Measurements from ENCODE around the gene COL6A2.

COL6A2 gene

GRCh38 chr21:46113497-46114176, 15.7 kb downstream of the COL6A2 start:
- TF ChIP-seq ZBTB7A (IDR thresholded peaks at IDR 0.05; ENCODE audit: low read depth) (no peak), TAF1 (IDR thresholded peaks at IDR 0.05; ENCODE audit: low read depth) (no peak), FOXM1 (IDR thresholded peaks at IDR 0.05; ENCODE audit: borderline replicate concordance, low read depth) (no peak), EP300 (IDR thresholded peaks at IDR 0.05; ENCODE audit: borderline replicate concordance) (no peak), YY1 (IDR thresholded peaks at IDR 0.05; ENCODE audit: low read depth) (no peak), CEBPB (IDR thresholded peaks at IDR 0.05) (no peak), MAX (IDR thresholded peaks at IDR 0.05) (no peak)

- TF ChIP-seq NFIC (IDR thresholded peaks at IDR 0.05) = no peak
- TF ChIP-seq TEAD4 (IDR thresholded peaks at IDR 0.05) = no peak
- TF ChIP-seq RAD21 (IDR thresholded peaks at IDR 0.05; ENCODE audit: low read depth) = no peak
- no peak for TF ChIP-seq EGR1 (IDR thresholded peaks at IDR 0.05)
- TF ChIP-seq FOXM1 (IDR thresholded peaks at IDR 0.05; ENCODE audit: borderline replicate concordance, low read depth) = no peak
- no peak for TF ChIP-seq YY1 (IDR thresholded peaks at IDR 0.05; ENCODE audit: low read depth)
- no peak for TF ChIP-seq EP300 (IDR thresholded peaks at IDR 0.05; ENCODE audit: borderline replicate concordance)
- no peak for TF ChIP-seq REST (IDR thresholded peaks at IDR 0.05; ENCODE audit: low read depth)
- TF ChIP-seq TCF12 (IDR thresholded peaks at IDR 0.05; ENCODE audit: low read depth) = no peak
- no peak for TF ChIP-seq MAX (IDR thresholded peaks at IDR 0.05)
- TF ChIP-seq CREB1 (IDR thresholded peaks at IDR 0.05; ENCODE audit: low read depth) = no peak
- no peak for TF ChIP-seq TAF1 (IDR thresholded peaks at IDR 0.05; ENCODE audit: low read depth)
- TF ChIP-seq ZBTB7A (IDR thresholded peaks at IDR 0.05; ENCODE audit: low read depth) = no peak
- no peak for TF ChIP-seq CEBPB (IDR thresholded peaks at IDR 0.05)
- no peak for TF ChIP-seq USF1 (IDR thresholded peaks at IDR 0.05)
Observed at GRCh38 chr21:46114963-46115362, 17.1 kb downstream of the COL6A2 start.

GRCh38 chr21:46115441-46116188, 17.7 kb downstream of the COL6A2 start:
- TF ChIP-seq CREB1 (IDR thresholded peaks at IDR 0.05; ENCODE audit: low read depth) (no peak), MAX (IDR thresholded peaks at IDR 0.05) (no peak), EP300 (IDR thresholded peaks at IDR 0.05; ENCODE audit: borderline replicate concordance) (no peak), TAF1 (IDR thresholded peaks at IDR 0.05; ENCODE audit: low read depth) (no peak), RAD21 (IDR thresholded peaks at IDR 0.05; ENCODE audit: low read depth) (no peak), USF1 (IDR thresholded peaks at IDR 0.05) (no peak), REST (IDR thresholded peaks at IDR 0.05; ENCODE audit: low read depth) (no peak), TCF12 (IDR thresholded peaks at IDR 0.05; ENCODE audit: low read depth) (no peak), TEAD4 (IDR thresholded peaks at IDR 0.05) (no peak), YY1 (IDR thresholded peaks at IDR 0.05; ENCODE audit: low read depth) (no peak), FOXM1 (IDR thresholded peaks at IDR 0.05; ENCODE audit: borderline replicate concordance, low read depth) (no peak), EGR1 (IDR thresholded peaks at IDR 0.05) (no peak), CEBPB (IDR thresholded peaks at IDR 0.05) (no peak), ZBTB7A (IDR thresholded peaks at IDR 0.05; ENCODE audit: low read depth) (no peak)

DNA sequence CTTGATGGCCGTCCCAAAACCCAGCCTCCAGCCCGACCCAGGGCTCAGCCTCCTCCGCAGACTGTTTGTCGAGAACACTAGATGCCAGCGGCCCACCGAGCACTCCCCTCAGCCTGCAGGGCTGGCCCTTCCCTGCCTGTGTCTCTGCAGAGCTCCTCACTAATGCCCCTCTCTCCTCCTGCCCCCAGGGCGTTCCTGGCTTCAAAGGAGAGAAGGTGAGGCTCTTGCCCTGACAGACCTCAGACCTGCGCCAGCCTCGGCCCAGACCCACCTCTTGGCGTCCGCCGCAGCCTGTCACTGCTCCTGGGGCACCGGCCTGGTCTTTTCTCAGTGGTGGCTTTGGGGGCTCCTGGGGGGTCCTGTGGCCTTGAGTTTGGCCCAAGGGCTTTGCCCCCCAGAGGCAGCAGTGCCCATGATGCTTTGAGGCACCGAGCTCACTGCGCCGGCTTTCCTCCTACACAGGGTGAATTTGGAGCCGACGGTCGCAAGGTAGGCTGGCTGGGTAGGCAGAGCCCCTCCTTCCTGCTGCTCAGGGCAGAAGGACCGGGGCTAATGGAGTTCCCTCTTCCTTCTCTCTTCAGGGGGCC, 18.4 kb downstream of the COL6A2 start:
- TF ChIP-seq FOXM1 (IDR thresholded peaks at IDR 0.05; ENCODE audit: borderline replicate concordance, low read depth) (no peak), CEBPB (IDR thresholded peaks at IDR 0.05) (no peak), YY1 (IDR thresholded peaks at IDR 0.05; ENCODE audit: low read depth) (no peak), TAF1 (IDR thresholded peaks at IDR 0.05; ENCODE audit: low read depth) (no peak), TCF12 (IDR thresholded peaks at IDR 0.05; ENCODE audit: low read depth) (no peak), EGR1 (IDR thresholded peaks at IDR 0.05) (no peak), CREB1 (IDR thresholded peaks at IDR 0.05; ENCODE audit: low read depth) (no peak), NFIC (IDR thresholded peaks at IDR 0.05) (no peak), REST (IDR thresholded peaks at IDR 0.05; ENCODE audit: low read depth) (no peak), ZBTB7A (IDR thresholded peaks at IDR 0.05; ENCODE audit: low read depth) (no peak), MAX (IDR thresholded peaks at IDR 0.05) (no peak), USF1 (IDR thresholded peaks at IDR 0.05) (no peak), EP300 (IDR thresholded peaks at IDR 0.05; ENCODE audit: borderline replicate concordance) (no peak), RAD21 (IDR thresholded peaks at IDR 0.05; ENCODE audit: low read depth) (no peak), TEAD4 (IDR thresholded peaks at IDR 0.05) (no peak)

All from Ishikawa (cell line).